HG02973 (cell line): Measurements from ENCODE around the gene PLA2G3.
A peak's percentile ranks its signal among the peaks of the same experiment; 100 is the strongest.
"Not testable (repeated sequence)": the region's sequence is repeated elsewhere in the genome, so short reads cannot be mapped to it uniquely, and the experiment has no call there.

ENCODE experiments used
- ATAC-seq: cut with Tn5 transposase; IDR thresholded peaks from one replicate; pipeline ENCODE4 v1.9.1; 2021; ENCODE audit warnings: moderate library complexity; ENCODE audit not compliant: unreplicated experiment

Gene PLA2G3

GRCh38 chr22:31139866-31140716, at the start of gene PLA2G3:
TSS of gene PLA2G3 (minus strand) at chr22:31140508. CDS start at chr22:31140354, 154 bp downstream.
- ATAC-seq = no peak

GRCh38 chr22:31187627-31188026, 47.3 kb upstream of the PLA2G3 start:
- no peak for ATAC-seq

- no peak for ATAC-seq
Observed at GRCh38 chr22:31185056-31185455, 44.7 kb upstream of the PLA2G3 start.

GRCh38 chr22:31184015-31184414, 43.7 kb upstream of the PLA2G3 start:
- no peak for ATAC-seq

GRCh38 chr22:31179345-31179744, 39.0 kb upstream of the PLA2G3 start:
- no peak for ATAC-seq

GRCh38 chr22:31178859-31179258, 38.6 kb upstream of the PLA2G3 start:
- ATAC-seq = no peak

- no peak for ATAC-seq
Observed at GRCh38 chr22:31177420-31178162, 37.3 kb upstream of the PLA2G3 start.

- no peak for ATAC-seq
Observed at GRCh38 chr22:31176923-31177322, 36.6 kb upstream of the PLA2G3 start.

GRCh38 chr22:31173386-31174145, 33.3 kb upstream of the PLA2G3 start:
- ATAC-seq = no peak

- ATAC-seq = not testable (repeated sequence)
Observed at GRCh38 chr22:31171734-31172133, 31.4 kb upstream of the PLA2G3 start.

GRCh38 chr22:31170971-31171370, 30.7 kb upstream of the PLA2G3 start:
- no peak for ATAC-seq

- no peak for ATAC-seq
Observed at GRCh38 chr22:31162015-31162765, 21.9 kb upstream of the PLA2G3 start.

GRCh38 chr22:31161386-31161785, 21.1 kb upstream of the PLA2G3 start:
- no peak for ATAC-seq

- ATAC-seq = peak; percentile 18
Observed at GRCh38 chr22:31160328-31160978, 20.1 kb upstream of the PLA2G3 start.

GRCh38 chr22:31155422-31155821, 15.1 kb upstream of the PLA2G3 start:
- no peak for ATAC-seq

GRCh38 chr22:31154975-31155374, 14.7 kb upstream of the PLA2G3 start:
- no peak for ATAC-seq

- ATAC-seq = no peak
Observed at GRCh38 chr22:31153357-31153756, 13.0 kb upstream of the PLA2G3 start.

- ATAC-seq = no peak
Observed at GRCh38 chr22:31151872-31152271, 11.6 kb upstream of the PLA2G3 start.

- ATAC-seq = no peak
Observed at GRCh38 chr22:31150615-31151014, 10.3 kb upstream of the PLA2G3 start.

- ATAC-seq = no peak
Observed at GRCh38 chr22:31148953-31149627, 8.8 kb upstream of the PLA2G3 start.
